Neural progenitor cell (in vitro differentiated cells): ENCODE data around the gene TPPP3. TPM values are rescaled to one million over a fixed set of nuclear protein-coding genes. Genes with fewer than 3 reads are reported as not detected.
A peak's percentile ranks its signal among the peaks of the same experiment; 100 is the strongest.

Experiments used
- DNase-seq: peaks from one replicate; pipeline ENCODE4 v3.0.0-alpha.2; 2016; ENCODE audit warnings: low spot score
- H2AFZ ChIP-seq: fragments of 200-600 bp; sonication (generic); replicated peaks from 2 replicates; pipeline ENCODE4 v1.6.1; 2016; ENCODE audit warnings: antibody characterized with exemption
- H3F3A ChIP-seq: fragments of 200-600 bp; sonication (generic); 2 replicates; pipeline ENCODE4 v1.6.1; 2016; ENCODE audit warnings: antibody characterized with exemption, low read depth
- H3K27ac ChIP-seq: fragments of 200-600 bp; sonication (generic); 2 replicates; pipeline ENCODE4 v1.5.1; 2016; ENCODE audit warnings: mild to moderate bottlenecking
- H3K27me3 ChIP-seq: fragments of 200-600 bp; sonication (generic); 2 replicates; pipeline ENCODE4 v1.6.1; 2016; ENCODE audit warnings: mild to moderate bottlenecking, moderate library complexity
- H3K36me3 ChIP-seq: fragments of 200-600 bp; sonication (generic); 2 replicates; pipeline ENCODE4 v1.5.1; 2016
- H3K4me1 ChIP-seq: fragments of 200-600 bp; sonication (generic); 2 replicates; pipeline ENCODE4 v1.6.1; 2016; ENCODE audit warnings: mixed run types
- H3K4me2 ChIP-seq: fragments of 200-600 bp; sonication (generic); 2 replicates; pipeline ENCODE4 v1.6.1; 2016
- H3K4me3 ChIP-seq: fragments of 200-600 bp; sonication (generic); 2 replicates; pipeline ENCODE4 v1.5.1; 2016
- H3K79me2 ChIP-seq: fragments of 200-600 bp; sonication (generic); 2 replicates; pipeline ENCODE4 v1.6.1; 2016; ENCODE audit warnings: low read depth
- H3K9ac ChIP-seq: fragments of 200-600 bp; sonication (generic); 2 replicates; pipeline ENCODE4 v1.6.1; 2016
- H3K9me3 ChIP-seq: fragments of 200-600 bp; sonication (generic); 2 replicates; pipeline ENCODE4 v1.5.1; 2016; ENCODE audit warnings: low read depth
- H4K20me1 ChIP-seq: fragments of 200-600 bp; sonication (generic); 2 replicates; pipeline ENCODE4 v1.6.1; 2016; ENCODE audit warnings: low read depth
- H3K27ac Mint-ChIP-seq: 3 replicates; pipeline ENCODE4 v1.8.0; 2021; ENCODE audit warnings: mixed read lengths
- H3K27me3 Mint-ChIP-seq: 2 replicates; pipeline ENCODE4 v1.8.0; 2022; ENCODE audit warnings: low read depth, mild to moderate bottlenecking, inconsistent platforms, moderate library complexity, mixed read lengths; ENCODE audit not compliant: insufficient read depth
- H3K36me3 Mint-ChIP-seq: 3 replicates; pipeline ENCODE4 v1.8.0; 2021; ENCODE audit warnings: mixed read lengths
- H3K4me1 Mint-ChIP-seq: 3 replicates; pipeline ENCODE4 v1.8.0; 2021; ENCODE audit warnings: mixed read lengths
- H3K4me3 Mint-ChIP-seq: 3 replicates; pipeline ENCODE4 v1.8.0; 2021; ENCODE audit warnings: mild to moderate bottlenecking, moderate library complexity, mixed read lengths
- H3K9me3 Mint-ChIP-seq: 3 replicates; pipeline ENCODE4 v1.8.0; 2020; ENCODE audit warnings: mixed read lengths
- CTCF ChIP-seq: fragments of 200-600 bp; sonication (generic); IDR thresholded peaks from 2 replicates; pipeline ENCODE4 v1.5.1; 2017; ENCODE audit warnings: antibody characterized with exemption, mild to moderate bottlenecking
- EZH2 ChIP-seq: fragments of 200-600 bp; sonication (generic); IDR thresholded peaks from 2 replicates; pipeline ENCODE4 v1.6.1; 2017; ENCODE audit warnings: antibody characterized with exemption, mild to moderate bottlenecking, moderate library complexity
- EZH2phosphoT487 ChIP-seq: fragments of 200-600 bp; sonication (generic); IDR thresholded peaks from 2 replicates; pipeline ENCODE4 v1.6.1; 2017; ENCODE audit warnings: antibody characterized with exemption
- total RNA-seq: library from RNA; depleted of rRNA; stranded (reverse); fragments of >200 nt; gene quantifications from 2 replicates; pipeline ENCODE4 v1.2.3, GENCODE V29; 2015; ENCODE audit warnings: low replicate concordance

TPPP3 gene
- total RNA-seq, 1 donor from 2014 or later = not detected

GRCh38 chr16:67441271-67441753 is 48.0 kb upstream of the TPPP3 start:
- Histone ChIP-seq H4K20me1 (peaks cover 14% of the 10 kb centered on the region), H3K79me2 (no peaks in the 10 kb centered on the region), H3K36me3 (no peaks in the 10 kb centered on the region), H3K4me3 (no peak overlapping the region), H3K9ac (no peak overlapping the region), H3K27ac (no peak overlapping the region), H2AFZ (no peak overlapping the region), H3K4me1 (peaks cover 7% of the 10 kb centered on the region), H3K4me2 (no peak overlapping the region), H3F3A (no peaks in the 10 kb centered on the region), H3K9me3 (no peaks in the 10 kb centered on the region), H3K27me3 (no peaks in the 10 kb centered on the region)
- peaks cover 8% of the 10 kb centered on the region for H3K4me1 Mint-ChIP-seq
- no peak overlapping the region for H3K4me3 Mint-ChIP-seq
- TF ChIP-seq EZH2phosphoT487 (no peak), CTCF (no peak), EZH2 (no peak)
- DNase-seq = no peak
- H3K36me3 Mint-ChIP-seq = peaks cover 3% of the 10 kb centered on the region
- H3K27me3 Mint-ChIP-seq = peaks cover 6% of the 10 kb centered on the region
- peak overlapping the region; percentile 79 for H3K27ac Mint-ChIP-seq
- H3K9me3 Mint-ChIP-seq = no peaks in the 10 kb centered on the region

- Histone ChIP-seq H3K9me3 (no peaks in the 10 kb centered on the region), H4K20me1 (peaks cover 8% of the 10 kb centered on the region), H3K27ac (no peak overlapping the region), H3F3A (no peaks in the 10 kb centered on the region), H3K79me2 (no peaks in the 10 kb centered on the region), H3K36me3 (no peaks in the 10 kb centered on the region), H3K4me1 (peaks cover 7% of the 10 kb centered on the region), H3K4me2 (no peak overlapping the region), H2AFZ (no peak overlapping the region), H3K9ac (no peak overlapping the region), H3K27me3 (no peaks in the 10 kb centered on the region), H3K4me3 (no peak overlapping the region)
- Mint-ChIP-seq H3K9me3 (no peaks in the 10 kb centered on the region), H3K36me3 (peaks cover 3% of the 10 kb centered on the region), H3K27ac (no peak overlapping the region), H3K27me3 (peaks cover 9% of the 10 kb centered on the region), H3K4me3 (no peak overlapping the region), H3K4me1 (peaks cover 12% of the 10 kb centered on the region)
- TF ChIP-seq EZH2 = no peak
- no peak for TF ChIP-seq EZH2phosphoT487
- TF ChIP-seq CTCF = no peak
- no peak for DNase-seq
Observed at GRCh38 chr16:67438824-67439393, 45.6 kb upstream of the TPPP3 start.

- Histone ChIP-seq H4K20me1 (peaks cover 8% of the 10 kb centered on the region), H3K4me1 (peaks cover 7% of the 10 kb centered on the region), H3K27ac (no peak overlapping the region), H3K4me2 (no peak overlapping the region), H3K4me3 (no peak overlapping the region), H3K9me3 (no peaks in the 10 kb centered on the region), H3K36me3 (no peaks in the 10 kb centered on the region), H2AFZ (no peak overlapping the region), H3K27me3 (peaks cover 3% of the 10 kb centered on the region), H3K79me2 (no peaks in the 10 kb centered on the region), H3K9ac (no peak overlapping the region), H3F3A (no peaks in the 10 kb centered on the region)
- no peak for DNase-seq
- Mint-ChIP-seq H3K27ac (no peak overlapping the region), H3K4me3 (no peak overlapping the region), H3K36me3 (peaks cover 3% of the 10 kb centered on the region), H3K4me1 (peaks cover 15% of the 10 kb centered on the region), H3K9me3 (no peaks in the 10 kb centered on the region), H3K27me3 (peaks cover 9% of the 10 kb centered on the region)
- TF ChIP-seq EZH2 (no peak), CTCF (no peak), EZH2phosphoT487 (no peak)
Observed at GRCh38 chr16:67438098-67438791, 44.9 kb upstream of the TPPP3 start.
